ENCODE results near the gene MAML2. TPM values are rescaled to one million over a fixed set of nuclear protein-coding genes. Genes with fewer than 3 reads are reported as not detected.

The MAML2 gene
- total RNA-seq, 1 experiment from 2014 or later = 2.9 TPM

GRCh38 chr11:96322775-96323641 lies 20.0 kb downstream of the MAML2 start:
- peaks cover 13% of the 10 kb centered on the region for H3K4me1 ChIP-seq (ENCODE audit: control insufficient read depth, insufficient read depth, low read length)
- ChIA-PET CTCF (no interaction called here), POLR2A (no interaction called here)
- no peaks in the 10 kb centered on the region for H3K9me3 ChIP-seq (ENCODE audit: control insufficient read depth, insufficient read depth, low read depth, low read length)
- TF ChIP-seq REST (IDR thresholded peaks at IDR 0.05; ENCODE audit: insufficient read depth in 1 of 2, low read depth in 2 of 2, low read length in 1 of 2) = no peak
- intact Hi-C loops (cut with micrococcal nuclease; ENCODE audit: unreplicated experiment) = no loop called here
- DNase-seq (ENCODE audit: low read depth, low spot score) (no peak), ATAC-seq (no peak)
- no peaks in the 10 kb centered on the region for H3K27me3 ChIP-seq (ENCODE audit: control insufficient read depth, insufficient read depth, low read length)
- no peaks in the 10 kb centered on the region for H3K36me3 ChIP-seq (ENCODE audit: control insufficient read depth, insufficient read depth, low read length)
- BruUV-seq (replicated peaks) = no TSS peak
- in situ Hi-C loops (cut with HindIII; ENCODE audit: low pct_unique_long_range_greater_than_20kb, low sequenced_read_pairs) = no loop called here
- H3K27ac ChIP-seq (ENCODE audit: low read length) = no peak overlapping the region
- no peak overlapping the region for H3K4me3 ChIP-seq (ENCODE audit: low read depth in 2 of 2, low read length in 2 of 2)

- in situ Hi-C loops (cut with HindIII; ENCODE audit: low pct_unique_long_range_greater_than_20kb, low sequenced_read_pairs) = no loop called here
- intact Hi-C loops (cut with micrococcal nuclease; ENCODE audit: unreplicated experiment) = no loop called here
- TF ChIP-seq REST (IDR thresholded peaks at IDR 0.05; ENCODE audit: insufficient read depth in 1 of 2, low read depth in 2 of 2, low read length in 1 of 2) (no peak), TCF7L2 (IDR thresholded peaks at IDR 0.05; ENCODE audit: low read depth, low read length) (no peak), POLR2AphosphoS5 (IDR thresholded peaks at IDR 0.05; ENCODE audit: low read depth, low read length) (no peak), SIN3A (IDR thresholded peaks at IDR 0.05; ENCODE audit: borderline replicate concordance, insufficient read depth, low read depth, low read length) (no peak)
- TF ChIP-seq, protein P1, sequence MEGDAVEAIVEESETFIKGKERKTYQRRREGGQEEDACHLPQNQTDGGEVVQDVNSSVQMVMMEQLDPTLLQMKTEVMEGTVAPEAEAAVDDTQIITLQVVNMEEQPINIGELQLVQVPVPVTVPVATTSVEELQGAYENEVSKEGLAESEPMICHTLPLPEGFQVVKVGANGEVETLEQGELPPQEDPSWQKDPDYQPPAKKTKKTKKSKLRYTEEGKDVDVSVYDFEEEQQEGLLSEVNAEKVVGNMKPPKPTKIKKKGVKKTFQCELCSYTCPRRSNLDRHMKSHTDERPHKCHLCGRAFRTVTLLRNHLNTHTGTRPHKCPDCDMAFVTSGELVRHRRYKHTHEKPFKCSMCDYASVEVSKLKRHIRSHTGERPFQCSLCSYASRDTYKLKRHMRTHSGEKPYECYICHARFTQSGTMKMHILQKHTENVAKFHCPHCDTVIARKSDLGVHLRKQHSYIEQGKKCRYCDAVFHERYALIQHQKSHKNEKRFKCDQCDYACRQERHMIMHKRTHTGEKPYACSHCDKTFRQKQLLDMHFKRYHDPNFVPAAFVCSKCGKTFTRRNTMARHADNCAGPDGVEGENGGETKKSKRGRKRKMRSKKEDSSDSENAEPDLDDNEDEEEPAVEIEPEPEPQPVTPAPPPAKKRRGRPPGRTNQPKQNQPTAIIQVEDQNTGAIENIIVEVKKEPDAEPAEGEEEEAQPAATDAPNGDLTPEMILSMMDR (IDR thresholded peaks at IDR 0.05) = no peak
- ChIA-PET POLR2A (no interaction called here), CTCF (no interaction called here)
- no peak for DNase-seq (ENCODE audit: low read depth, low spot score)
- H3K4me3 ChIP-seq (ENCODE audit: low read depth in 2 of 2, low read length in 2 of 2) = no peak overlapping the region
- H3K27me3 ChIP-seq (ENCODE audit: control insufficient read depth, insufficient read depth, low read length) = no peaks in the 10 kb centered on the region
- no peaks in the 10 kb centered on the region for H3K36me3 ChIP-seq (ENCODE audit: control insufficient read depth, insufficient read depth, low read length)
- no peak overlapping the region for H3K27ac ChIP-seq (ENCODE audit: low read length)
- no peaks in the 10 kb centered on the region for H3K9me3 ChIP-seq (ENCODE audit: control insufficient read depth, insufficient read depth, low read depth, low read length)
- H3K4me1 ChIP-seq (ENCODE audit: control insufficient read depth, insufficient read depth, low read length) = peaks cover 12% of the 10 kb centered on the region
- BruUV-seq (replicated peaks) = no TSS peak
- no peak for ATAC-seq
These were observed 21.9 kb downstream of the MAML2 start for GRCh38 chr11:96321091-96321490.

All from Panc1 (cell line).